Kidney glomerular epithelial cell (primary cell): ENCODE measurements around the gene OPRD1.
"Not testable (repeated sequence)": the region's sequence is repeated elsewhere in the genome, so short reads cannot be mapped to it uniquely, and the experiment has no call there.

Source experiments
- DNase-seq: peaks from one replicate; lab custom pipeline; 2025; lab: John Stamatoyannopoulos, UW

OPRD1 gene

DNA sequence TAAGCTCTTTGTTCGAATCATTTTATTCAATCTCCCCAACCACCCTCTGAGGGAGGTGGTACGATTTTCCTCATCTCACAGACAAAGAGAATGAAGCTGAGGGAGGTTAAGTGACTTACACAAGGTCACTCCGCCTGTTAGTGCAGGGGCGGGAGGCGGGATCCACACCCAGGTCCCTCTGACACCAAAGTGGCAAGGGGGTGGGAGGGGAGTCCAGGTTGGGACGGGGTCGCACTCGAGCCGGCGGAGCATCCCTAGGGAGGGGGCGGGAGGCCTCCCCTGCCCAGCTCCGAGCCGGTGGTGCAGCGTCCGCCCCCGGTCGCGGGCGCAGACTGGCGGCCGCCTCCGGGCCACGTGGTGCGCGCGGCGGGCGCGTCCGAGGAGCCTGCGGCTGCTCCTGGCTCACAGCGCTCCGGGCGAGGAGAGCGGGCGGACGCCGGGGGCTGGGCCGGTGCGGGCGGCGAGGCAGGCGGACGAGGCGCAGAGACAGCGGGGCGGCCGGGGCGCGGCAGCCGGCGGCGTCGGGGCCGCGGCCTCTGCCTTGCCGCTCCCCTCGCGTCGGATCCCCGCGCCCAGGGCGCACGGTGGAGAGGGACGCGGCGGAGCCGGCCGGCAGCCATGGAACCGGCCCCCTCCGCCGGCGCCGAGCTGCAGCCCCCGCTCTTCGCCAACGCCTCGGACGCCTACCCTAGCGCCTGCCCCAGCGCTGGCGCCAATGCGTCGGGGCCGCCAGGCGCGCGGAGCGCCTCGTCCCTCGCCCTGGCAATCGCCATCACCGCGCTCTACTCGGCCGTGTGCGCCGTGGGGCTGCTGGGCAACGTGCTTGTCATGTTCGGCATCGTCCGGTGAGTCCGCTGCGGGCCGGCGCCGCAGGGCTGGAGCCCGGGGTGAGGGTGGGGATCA is at the start of gene OPRD1:
OPRD1 (plus strand) TSS at position 405 of the 903 bp plus-strand sequence; CDS start at position 619, 214 bp downstream.
- DNase-seq = no peak

DNA sequence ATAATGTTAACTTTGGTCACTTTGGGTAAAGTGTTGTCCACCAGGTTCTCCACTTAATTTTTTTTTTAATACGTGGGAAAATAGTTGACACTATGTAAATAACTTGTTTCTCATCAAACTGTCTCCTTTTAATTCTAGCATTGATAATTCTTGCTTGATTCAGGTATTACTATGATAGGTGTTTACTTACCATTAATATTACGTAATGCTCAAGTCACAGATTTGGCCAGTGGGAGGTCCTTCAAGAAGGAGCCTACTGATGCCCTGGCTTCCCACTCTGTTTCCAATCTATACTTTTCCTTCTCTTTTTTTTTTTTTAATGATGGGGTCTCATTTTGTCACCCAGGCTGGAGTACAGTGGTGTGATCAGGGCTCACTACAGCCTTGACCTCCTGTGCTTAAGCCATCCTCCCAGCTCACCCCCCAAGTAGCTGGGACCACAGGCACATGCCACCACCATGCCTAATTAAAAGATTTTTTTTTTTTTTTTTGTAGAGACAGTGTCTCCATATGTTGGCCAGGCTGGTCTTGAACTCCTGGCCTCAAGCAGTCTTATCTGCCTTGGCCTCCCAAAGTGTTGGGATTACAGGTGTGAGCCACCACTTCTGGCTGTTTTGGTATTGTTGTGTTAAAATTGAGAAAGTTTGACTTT is 45.3 kb upstream of the OPRD1 start:
- DNase-seq = no peak

DNA sequence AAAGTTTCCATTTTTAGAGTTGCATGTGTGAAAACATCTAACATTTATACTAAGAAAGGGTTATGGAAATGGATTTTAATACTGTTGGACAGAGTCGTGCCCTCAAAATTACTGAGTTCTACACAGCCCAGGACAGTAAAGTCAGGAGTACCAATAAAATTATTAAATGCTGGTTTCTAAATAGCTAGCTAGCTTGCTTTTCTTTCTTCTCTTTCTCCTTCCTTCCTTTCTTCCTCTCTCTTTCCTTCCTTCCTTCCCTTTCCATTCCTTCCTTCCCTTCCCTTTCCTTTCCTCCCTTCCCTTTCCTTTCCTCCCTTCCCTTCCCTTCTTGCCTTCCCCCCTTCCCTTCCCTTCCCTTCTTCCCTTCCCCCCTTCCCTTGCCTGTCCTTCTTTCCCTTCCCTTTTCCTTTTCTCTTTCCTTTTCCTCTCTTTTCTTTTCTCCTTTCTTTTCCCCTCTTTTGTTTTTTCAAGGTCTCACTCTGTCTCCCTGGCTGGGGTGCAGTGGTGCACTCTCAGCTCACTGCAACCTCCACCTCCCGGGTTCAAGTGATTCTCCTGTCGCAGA is 41.3 kb upstream of the OPRD1 start:
- DNase-seq = no peak

DNA sequence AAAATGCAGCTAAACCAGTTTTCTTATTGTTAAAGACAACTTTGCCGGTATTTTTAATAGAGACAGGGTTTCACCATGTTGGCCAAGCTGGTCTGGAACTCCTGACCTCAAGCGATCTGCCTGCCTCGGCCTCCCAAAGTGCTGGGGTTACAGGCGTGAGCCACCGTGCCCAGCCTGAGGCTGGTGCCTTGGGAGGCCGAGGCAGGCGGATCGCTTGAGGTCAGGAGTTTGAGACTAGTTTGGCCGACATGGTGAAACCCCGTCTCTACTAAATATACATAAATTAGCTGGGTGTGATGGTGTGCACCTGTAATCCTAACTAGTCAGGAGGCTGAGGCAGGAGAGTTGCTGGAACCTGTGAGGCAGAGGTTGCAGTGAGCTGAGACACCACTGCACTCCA is 40.0 kb upstream of the OPRD1 start:
- DNase-seq = not testable (repeated sequence)

DNA sequence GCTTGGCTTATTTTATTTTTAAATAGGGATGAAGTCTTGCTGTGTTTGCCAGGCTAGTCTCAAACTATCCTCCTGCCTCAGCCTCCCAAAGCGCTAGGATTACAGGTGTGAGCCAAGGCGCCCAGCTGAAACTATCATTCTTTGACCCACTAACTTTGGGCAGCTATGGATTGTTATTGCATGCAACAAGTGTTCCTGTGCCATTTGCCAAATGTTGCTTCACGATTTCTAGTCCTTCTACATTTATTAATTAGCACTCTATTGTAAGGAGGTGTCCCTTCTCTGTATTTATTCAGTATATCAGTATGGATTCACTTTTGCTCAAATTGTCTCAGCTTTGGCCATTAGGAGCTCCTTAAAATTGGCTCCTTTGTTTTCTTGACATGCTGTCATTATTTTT is 38.9 kb upstream of the OPRD1 start:
- no peak for DNase-seq

DNA sequence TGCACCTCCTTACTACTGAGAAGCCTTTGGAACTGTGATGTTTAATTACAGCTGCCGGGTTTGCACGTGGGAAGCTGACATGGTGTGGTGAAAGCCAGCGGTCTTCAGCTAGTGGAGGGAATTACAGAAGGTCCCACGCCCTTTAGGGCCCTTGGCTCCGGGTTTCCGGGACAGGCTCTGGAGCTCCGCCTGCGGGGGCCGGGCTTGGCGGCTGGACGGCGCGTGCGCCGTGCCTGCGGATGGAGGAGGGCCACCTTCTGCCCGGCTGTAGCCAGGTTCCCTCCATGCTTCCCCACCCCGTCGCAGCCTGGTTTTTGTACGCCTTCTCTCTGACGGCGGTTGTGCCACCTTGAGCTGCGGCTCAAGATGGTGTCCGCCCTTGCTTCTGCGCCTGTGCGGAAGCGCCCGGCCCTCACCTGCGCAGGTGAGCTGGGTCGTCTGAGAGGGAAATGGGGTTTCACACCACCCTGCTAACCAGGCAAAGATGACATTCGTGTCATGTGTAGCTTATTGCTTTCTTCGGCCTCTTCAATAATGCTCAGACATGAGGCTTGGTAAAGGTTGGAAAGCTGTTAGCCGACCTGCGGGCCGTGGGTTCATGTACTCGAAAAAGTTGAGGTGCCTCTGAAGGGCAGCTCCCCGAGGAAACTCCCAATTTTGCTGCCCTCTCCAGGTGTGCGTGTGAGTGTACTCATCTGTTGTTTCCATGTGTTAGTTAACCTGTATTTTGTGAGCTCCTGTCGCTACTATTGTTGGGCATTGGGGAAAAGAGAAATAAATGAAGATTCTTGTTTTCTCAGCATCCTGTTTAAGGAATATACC is 36.6 kb upstream of the OPRD1 start:
- no peak for DNase-seq

DNA sequence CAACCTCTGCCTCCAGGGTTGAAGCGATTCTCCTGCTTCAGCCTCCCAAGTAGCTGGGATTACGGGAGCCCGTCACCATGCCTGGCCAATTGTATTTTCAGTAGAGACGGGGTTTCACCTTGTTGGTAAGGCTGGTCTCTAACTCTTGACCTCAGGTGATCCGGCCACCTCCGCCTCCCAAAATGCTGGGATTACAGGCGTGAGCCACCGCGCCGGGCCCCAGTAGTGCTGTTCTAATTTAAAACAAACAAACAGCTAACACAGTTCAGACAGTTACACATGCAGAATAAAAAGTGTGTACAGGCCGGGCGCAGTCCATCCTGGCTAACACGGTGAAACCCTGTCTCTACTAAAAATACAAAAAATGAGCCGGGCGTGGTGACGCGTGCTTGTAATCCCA is 35.6 kb upstream of the OPRD1 start:
- DNase-seq = no peak

DNA sequence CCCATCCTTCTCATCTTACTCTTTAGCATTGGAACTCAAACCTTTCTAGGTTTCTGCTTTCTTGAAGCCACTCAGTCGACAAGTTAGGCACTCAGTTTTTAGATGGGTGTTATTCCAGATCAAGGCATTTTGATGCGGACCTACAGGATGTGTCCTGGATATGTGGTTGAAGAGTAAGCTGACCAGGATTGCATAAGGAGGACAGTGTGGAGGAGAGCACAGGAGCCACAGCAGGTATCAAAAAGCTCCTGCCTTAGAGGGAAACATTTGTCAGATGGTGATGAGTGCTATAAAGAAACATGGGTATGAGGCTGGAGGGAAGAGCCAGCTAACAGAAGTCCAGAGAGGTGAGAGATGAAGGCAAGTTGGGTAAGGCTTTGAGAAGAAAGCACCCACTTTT is 33.9 kb upstream of the OPRD1 start:
- DNase-seq = no peak

DNA sequence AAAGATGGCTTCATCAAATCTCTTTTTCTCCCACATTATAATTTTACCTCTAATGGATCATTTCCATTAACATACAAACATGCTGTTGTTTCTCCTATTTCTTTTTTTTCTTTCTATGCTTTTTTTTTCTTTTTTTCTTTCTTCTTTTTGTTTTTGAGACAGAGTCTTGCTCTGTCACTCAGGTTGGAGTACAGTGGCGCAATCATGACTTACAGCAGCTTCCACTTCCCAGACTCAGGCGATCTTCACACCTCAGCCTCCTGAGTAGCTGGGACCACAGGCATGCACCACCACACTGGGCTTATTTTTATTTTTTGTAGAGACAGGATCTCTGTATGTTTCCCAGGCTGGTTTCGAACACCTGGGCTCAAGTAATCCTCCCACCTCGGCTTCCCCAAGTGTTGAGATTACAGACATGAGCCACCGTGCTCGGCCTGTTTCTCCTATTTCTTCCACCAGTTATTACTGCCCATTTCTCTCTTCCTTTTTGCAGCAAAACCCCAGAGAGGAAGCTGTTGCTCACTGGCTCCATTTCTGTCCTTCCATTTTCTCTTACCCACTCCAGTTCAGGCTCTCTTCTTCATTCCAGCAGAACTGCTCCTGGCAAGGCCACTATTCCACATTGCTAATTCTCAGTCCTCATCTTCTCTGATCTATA is 32.1 kb upstream of the OPRD1 start:
- no peak for DNase-seq

DNA sequence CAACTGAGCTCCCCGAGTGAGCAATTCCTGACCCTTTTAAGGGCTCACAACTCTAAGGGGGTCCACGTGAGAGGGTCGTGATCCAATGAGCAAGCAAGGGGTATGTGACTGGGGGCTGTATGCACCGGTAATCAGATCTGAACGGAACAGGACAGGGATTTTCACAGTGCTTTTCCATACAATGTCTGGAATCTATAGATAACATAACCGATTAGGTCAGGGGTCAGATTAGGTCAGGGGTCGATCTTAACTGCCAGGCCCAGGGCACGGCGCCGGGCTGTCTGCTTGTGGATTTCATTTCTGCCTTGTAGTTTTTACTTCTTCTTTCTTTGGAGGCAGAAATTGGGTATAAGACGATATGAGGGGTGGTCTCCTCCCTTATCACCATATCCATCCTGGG is 30.7 kb upstream of the OPRD1 start:
- DNase-seq = no peak

DNA sequence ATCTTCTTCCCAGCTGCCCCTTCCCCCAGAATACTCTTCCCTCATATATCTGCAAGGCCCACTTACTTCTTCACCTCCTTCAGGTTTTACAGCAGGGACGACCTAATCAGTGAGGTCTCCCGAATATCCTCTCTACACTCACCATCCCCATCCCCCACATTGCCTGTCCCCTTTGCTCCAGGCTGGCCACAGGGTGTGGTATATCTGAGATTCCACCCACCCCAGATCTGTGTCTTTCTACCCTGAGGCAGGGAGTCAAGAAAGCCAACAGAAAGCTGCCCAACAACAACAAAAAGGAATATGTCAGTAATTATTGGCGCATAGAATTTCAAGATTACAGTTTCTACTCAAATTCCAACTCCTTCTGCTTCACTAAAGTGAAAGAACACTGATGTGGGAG is 30.0 kb upstream of the OPRD1 start:
- DNase-seq = no peak

DNA sequence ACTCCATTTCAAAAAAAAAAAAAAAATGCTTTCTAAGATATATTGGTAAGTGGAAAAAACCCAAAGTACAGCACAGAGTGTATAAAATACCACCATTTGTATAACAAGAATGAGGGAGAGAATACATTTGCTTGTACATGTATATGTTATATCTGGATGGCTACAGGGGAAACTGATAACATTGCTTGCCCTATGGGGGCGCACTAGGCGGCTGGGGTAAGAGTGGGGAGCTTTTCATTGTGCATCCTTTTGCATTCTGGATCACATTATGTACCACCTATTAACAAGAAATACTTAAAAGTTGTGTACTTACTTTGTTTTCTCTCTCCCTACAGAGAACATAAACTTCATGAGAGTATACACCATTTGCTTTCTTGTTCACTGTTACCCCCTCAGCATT is 28.6 kb upstream of the OPRD1 start:
- DNase-seq = no peak

DNA sequence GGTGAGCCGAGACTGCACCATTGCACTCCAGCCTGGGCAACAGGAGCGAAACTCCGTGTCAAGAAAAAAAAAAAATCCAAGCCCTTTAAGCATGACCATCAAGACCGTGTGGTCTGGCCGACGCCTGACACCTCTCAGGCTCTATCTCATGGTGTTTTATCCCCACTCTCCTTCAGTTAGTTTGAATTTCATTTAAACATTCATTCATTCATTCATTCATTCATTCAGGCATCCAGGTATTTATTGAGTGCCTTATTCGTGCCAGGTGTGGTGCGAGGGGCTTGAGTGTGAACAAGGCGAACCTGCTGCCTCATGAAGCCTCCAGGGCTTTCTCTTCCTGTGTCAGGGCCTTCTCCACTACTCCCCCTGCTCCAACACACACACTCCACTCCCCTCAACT is 22.6 kb upstream of the OPRD1 start:
- DNase-seq = no peak

DNA sequence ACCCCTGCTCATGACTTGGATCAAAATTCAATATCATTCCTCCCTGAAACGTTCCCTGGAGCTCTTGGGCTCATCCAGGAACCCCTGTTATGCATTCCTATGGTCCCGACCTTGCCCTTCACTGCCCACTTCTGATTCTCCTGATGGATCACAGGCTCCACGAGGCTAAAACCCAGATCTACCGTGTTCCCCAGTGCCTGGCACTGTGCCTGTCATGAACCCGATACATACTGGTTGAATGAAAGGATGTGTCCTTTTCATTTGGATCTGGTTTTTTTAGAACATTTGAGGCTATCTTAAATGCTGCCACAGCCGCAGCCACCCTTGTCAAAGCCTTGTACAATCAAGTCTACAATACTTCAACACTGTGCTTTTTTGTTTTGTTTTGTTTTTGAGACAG is 22.2 kb upstream of the OPRD1 start:
- no peak for DNase-seq

DNA sequence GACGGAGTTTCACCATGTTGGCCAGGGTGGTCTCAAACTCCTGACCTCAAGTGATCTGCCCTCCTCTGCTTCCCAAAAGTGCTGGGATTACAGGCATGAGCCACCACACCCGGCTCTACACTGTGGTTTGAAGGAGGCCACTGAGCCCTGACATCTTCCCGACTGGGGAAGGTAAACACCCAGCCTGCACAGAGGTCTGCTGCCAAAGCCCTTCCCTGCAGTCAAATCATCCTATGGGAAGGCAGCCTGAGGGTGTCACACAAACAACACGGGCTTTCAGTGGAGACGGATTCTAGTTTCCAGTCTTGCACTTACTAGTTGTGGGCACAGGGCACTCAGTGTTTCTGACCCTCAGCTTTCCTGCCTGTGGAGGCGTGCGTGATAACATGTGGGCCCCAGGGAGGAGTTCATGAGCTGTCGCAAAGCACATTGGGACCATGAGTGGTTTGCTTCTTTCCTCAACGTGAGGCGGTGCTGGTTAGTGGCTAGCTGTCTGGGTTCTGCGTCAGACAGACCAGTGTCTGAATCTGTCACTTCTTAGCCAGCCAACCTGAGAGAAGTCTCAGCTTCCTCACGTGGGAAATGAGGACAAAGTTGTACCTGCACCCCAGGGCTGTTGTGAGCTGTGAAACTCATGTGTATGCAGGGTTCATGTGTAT is 21.5 kb upstream of the OPRD1 start:
- DNase-seq = no peak

DNA sequence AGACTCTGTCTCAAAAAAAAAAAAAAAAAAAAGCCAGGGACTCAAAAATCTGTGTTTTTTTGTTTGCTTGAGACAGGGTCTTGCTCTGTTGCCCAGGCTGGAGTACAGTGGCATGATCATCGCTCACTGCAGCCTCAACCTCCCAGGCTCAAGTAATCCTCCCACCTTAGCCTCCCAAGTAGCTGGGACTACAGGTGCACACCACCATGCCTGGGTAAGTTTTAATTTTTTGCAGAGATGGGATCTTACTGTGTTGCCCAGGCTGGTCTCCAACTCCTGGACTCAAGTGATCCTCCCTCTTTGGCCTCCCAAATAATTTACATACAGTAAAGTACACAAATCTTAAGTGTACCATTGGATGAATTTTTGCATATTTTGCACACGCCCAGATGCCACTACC is 20.0 kb upstream of the OPRD1 start:
- DNase-seq = not testable (repeated sequence)

DNA sequence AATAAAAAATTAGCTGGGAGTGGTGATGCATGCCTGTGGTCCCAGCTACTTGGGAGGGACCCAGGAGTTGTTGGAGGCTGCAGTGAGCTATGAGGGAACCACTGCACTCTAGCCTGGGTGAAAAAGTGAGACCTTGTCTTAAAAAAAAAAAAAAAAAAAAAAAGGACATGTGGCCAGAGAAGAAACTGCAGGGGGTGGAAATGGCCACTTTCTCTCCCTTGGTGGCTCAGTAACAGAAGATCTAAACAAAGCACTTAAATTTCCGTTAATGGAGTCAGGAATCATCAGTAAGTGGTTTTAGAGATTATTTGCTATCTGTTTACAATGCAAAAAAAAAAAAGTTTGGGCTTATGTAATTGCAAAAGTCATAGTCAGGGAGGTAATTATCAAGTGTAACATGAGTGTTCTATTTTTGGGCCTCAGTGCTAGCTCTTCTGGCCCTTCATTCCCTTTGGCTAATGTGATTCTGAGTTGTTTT is 19.3 kb upstream of the OPRD1 start:
- no peak for DNase-seq

DNA sequence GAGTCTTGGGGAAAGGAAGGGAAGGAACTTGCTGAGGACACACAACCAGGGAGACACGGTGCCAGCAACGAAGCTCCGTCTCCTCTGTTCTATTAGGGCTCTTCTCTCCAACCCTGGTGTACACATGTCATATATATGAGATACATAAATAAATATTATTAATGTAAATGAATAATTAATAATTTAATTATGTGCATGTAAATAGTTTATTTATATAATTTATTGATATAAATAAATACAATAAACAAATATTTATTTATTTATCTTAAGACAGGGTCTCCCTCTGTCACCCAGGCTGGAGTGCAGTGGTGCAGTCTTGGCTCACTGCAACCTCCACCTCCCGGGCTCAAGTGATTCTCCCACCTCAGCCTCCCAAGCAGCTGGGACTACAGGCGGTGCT is 17.4 kb upstream of the OPRD1 start:
- DNase-seq = not testable (repeated sequence)

DNA sequence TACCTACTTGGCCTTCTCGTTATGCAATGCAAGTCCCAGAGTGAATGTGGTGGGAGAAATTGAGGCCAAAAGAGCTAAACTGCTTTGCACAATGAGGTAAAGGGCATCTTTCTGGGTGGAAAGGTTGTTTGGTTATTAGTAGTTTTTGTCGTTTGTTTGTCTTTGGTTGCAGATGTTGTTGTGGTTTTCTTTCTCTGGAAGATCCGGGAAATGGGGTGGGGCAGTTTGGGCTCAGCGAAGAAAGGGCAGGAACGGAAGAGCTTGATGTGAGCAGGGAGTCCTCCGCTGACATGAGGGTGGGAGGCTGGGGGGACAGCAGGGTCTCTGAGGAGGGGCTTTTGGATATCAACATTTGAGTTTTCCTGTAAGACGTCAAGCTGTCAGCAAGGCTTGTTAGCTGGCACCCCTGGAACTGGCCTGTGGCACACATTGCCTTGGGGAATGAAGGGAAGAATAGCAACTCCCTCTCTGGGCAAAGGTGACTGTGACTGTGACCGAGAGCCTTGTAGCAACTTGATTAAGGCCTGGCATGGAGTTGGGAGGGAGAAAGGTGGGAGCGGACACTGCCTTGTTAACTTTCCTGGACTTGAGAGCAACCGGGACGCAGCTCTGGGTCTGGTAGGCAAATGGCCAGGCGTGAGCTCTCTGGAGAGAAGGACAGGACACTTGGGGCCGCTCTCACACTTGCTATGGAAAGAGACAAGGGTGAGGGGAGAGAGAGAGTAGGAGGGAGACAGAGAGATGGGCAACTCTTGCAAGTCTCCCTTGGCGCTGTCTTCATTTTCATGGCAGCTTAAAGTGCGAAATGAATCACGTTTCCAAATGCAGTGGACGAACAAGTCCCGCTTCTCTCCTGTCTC is 15.4 kb upstream of the OPRD1 start:
- no peak for DNase-seq

DNA sequence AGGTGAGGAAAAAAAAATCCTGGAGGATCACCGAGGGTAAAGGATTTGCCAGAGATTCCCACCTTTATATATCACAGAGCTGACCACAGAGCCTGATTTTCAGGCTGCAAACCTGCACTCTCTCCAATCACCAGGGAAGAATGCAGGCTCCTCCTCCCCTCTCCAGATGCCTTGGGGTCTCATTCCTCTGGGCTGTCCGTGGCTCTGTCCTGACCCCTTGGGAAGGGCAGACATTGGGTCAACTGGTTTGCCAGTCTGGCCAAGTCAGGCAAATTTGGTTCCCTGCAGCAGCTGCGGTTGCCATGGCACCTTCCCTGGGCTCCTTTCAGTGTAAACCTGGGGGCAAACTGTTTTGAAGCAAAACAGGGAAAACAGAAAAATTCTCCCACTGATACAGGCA is 11.6 kb upstream of the OPRD1 start:
- no peak for DNase-seq
